Activated naive CD8-positive, alpha-beta T cell (primary cell): Measurements from ENCODE around the gene CAPS.

Source experiments
- H3K27ac Mint-ChIP-seq: one replicate; pipeline ENCODE4 v1.8.0; 2021; ENCODE audit warnings: mixed read lengths
- H3K27me3 Mint-ChIP-seq: one replicate; pipeline ENCODE4 v1.8.0; 2021; ENCODE audit warnings: mixed read lengths
- H3K36me3 Mint-ChIP-seq: one replicate; pipeline ENCODE4 v1.8.0; 2021; ENCODE audit warnings: mixed read lengths
- H3K4me1 Mint-ChIP-seq: one replicate; pipeline ENCODE4 v1.8.0; 2021; ENCODE audit warnings: low read depth, mixed read lengths
- H3K4me3 Mint-ChIP-seq: one replicate; pipeline ENCODE4 v1.8.0; 2021; ENCODE audit warnings: mild to moderate bottlenecking, mixed read lengths
- H3K9me3 Mint-ChIP-seq: one replicate; pipeline ENCODE4 v1.8.0; 2021; ENCODE audit warnings: low read depth, mixed read lengths

Gene CAPS

DNA sequence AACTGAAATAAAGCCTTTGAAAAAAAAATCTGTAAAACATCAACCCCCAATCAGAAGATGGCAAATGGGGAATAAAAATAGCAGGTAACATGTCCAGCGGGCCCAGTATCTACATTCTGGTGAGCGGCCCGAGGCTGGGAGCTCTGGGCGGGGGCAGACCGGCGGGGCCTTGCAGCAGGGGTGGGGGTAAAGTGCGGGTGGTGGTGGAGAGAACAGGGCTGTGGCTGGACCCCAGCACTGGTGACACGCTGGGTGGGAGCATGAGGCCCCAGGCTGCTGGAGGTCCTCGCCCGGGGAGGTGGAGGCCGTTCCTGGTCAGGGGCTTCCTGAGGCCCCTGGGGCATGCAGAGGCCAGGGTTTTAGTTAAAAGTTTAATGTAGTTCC is 1.7 kb downstream of the CAPS start:
- Mint-ChIP-seq H3K9me3 (no peaks in the 10 kb centered on the region), H3K36me3 (no peaks in the 10 kb centered on the region), H3K27me3 (no peaks in the 10 kb centered on the region), H3K27ac (no peak overlapping the region), H3K4me1 (no peaks in the 10 kb centered on the region), H3K4me3 (no peak overlapping the region)

DNA sequence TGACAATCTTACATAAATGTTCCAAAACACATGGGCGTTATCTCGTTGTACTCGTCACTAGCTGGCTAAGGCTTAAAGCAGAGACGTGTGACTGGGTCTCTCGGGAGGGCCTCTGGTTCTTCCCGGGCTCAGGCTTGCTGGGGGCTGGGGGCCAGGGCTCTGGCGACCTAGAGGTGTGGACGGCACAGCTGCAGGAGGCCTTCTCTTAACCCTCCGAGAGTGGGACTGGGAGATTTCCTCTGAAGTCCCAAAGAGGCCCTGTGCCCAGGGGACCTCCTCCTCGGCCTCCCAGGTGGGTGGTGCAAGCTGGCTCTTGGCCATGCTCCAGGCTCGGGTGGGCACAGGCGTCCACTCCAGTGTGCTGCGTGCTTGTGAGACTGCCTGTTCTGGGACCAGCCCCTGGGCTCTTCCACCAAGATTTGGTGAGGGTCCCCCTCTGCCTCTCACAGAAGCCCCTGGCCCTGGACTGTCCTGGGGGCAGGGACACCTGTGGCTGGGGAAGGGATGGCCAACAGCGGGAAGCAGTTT is 2.2 kb downstream of the CAPS start:
- Mint-ChIP-seq H3K27ac (no peak overlapping the region), H3K27me3 (no peaks in the 10 kb centered on the region), H3K9me3 (no peaks in the 10 kb centered on the region), H3K4me1 (no peaks in the 10 kb centered on the region), H3K4me3 (no peak overlapping the region), H3K36me3 (no peaks in the 10 kb centered on the region)

DNA sequence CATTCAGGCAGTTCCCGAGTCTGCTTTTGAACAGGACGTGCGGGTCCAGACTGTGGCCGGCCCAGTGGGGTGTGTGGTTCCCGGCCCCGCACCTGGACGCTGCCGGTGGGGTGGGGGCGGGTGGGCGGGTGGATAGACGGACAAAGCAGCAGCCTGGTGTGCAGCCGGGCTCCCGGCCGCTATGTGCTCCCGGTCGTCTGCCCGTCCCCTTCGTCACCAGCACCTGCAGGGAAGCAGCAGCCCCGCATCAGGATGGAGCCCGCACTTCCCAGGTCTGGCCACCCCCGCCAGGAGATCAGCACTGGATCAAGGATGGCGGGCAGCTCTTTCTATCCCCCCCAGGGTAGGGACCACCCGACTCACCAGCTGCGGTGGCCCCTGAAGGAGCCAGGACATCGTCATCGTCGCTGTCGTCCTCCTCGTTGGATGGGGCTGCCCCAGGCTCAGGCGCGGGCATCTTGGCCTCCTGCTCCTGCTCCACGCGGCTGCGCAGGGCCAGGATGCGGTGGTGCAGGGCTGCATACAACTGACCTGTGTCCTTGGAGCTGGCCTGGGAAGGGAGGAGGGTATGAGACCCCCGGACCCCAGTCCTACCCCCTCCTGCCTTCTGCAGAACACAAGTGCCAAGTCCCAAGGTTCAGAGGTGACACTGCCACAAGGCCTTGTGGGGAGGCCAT is 3.5 kb downstream of the CAPS start:
- Mint-ChIP-seq H3K36me3 (no peaks in the 10 kb centered on the region), H3K27ac (no peak overlapping the region), H3K27me3 (no peaks in the 10 kb centered on the region), H3K4me1 (no peaks in the 10 kb centered on the region), H3K9me3 (no peaks in the 10 kb centered on the region), H3K4me3 (no peak overlapping the region)

DNA sequence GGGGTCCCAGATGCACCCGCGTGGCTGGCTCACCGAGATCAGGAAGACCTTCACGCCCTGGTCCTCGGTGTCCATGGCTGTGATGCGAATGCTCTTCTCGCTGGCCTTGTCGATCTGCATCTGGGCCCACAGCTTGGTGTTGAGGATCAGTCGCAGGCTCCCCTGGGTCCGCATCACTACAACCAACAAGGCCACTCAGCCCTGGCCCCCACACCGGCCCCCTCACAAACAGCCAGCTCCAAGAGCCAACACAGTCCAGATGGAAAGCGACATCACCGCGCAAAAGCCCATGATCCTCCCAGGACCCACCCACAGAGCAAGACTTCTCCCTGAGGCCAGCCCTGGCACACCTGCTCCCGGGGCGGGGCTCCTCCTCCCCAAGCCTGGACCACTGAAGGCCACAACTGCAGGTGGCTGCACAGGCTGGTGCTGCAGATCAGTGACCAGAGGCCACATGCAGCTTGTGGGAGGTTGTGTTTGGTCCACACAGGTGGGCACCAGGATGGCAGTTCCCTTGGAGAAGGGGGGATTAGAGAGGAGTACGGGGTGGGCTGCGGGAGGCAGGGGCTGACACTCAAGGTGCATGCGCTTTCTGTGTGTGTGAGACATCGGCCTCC is 4.5 kb downstream of the CAPS start:
- H3K4me1 Mint-ChIP-seq, result no peaks in the 10 kb centered on the region
- no peak overlapping the region for H3K27ac Mint-ChIP-seq
- H3K36me3 Mint-ChIP-seq, result no peaks in the 10 kb centered on the region
- no peak overlapping the region for H3K4me3 Mint-ChIP-seq
- H3K9me3 Mint-ChIP-seq, result no peaks in the 10 kb centered on the region
- H3K27me3 Mint-ChIP-seq, result no peaks in the 10 kb centered on the region

- Mint-ChIP-seq H3K4me1 (no peaks in the 10 kb centered on the region), H3K27me3 (no peaks in the 10 kb centered on the region), H3K27ac (no peak overlapping the region), H3K36me3 (no peaks in the 10 kb centered on the region), H3K4me3 (no peak overlapping the region), H3K9me3 (no peaks in the 10 kb centered on the region)
Measured at GRCh38 chr19:5921516-5922160, 7.6 kb downstream of the CAPS start.

GRCh38 chr19:5922161-5922545 is 8.1 kb downstream of the CAPS start:
- H3K9me3 Mint-ChIP-seq, result no peaks in the 10 kb centered on the region
- H3K4me1 Mint-ChIP-seq, result no peaks in the 10 kb centered on the region
- H3K27me3 Mint-ChIP-seq, result no peaks in the 10 kb centered on the region
- no peak overlapping the region for H3K4me3 Mint-ChIP-seq
- H3K27ac Mint-ChIP-seq, result no peak overlapping the region
- H3K36me3 Mint-ChIP-seq, result no peaks in the 10 kb centered on the region

DNA sequence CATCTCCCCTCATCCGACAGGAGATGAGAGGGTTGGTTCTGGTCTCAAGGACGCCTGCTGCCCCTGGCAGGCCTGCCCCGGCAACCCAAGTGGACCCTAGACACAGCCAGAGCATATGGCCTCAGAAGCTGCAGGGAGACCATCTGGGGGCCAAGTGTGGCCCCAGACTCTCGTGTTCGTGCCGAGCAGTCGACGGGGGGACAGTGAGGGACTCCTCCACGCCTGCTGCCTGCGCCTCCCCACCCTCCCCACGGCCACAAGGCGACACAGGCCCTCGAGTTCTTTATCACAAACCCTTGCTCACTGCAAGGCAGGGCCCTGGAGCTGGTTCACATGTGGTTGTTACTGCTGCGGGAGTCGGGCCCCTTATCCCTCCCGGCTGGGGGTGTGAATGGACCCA is 9.3 kb downstream of the CAPS start:
- Mint-ChIP-seq H3K36me3 (no peaks in the 10 kb centered on the region), H3K27ac (no peak overlapping the region), H3K4me3 (no peak overlapping the region), H3K27me3 (no peaks in the 10 kb centered on the region), H3K4me1 (no peaks in the 10 kb centered on the region), H3K9me3 (no peaks in the 10 kb centered on the region)

GRCh38 chr19:5925830-5926427 is 11.9 kb downstream of the CAPS start:
- Mint-ChIP-seq H3K27me3 (no peaks in the 10 kb centered on the region), H3K36me3 (no peaks in the 10 kb centered on the region), H3K27ac (no peak overlapping the region), H3K9me3 (no peaks in the 10 kb centered on the region), H3K4me1 (no peaks in the 10 kb centered on the region), H3K4me3 (no peak overlapping the region)

GRCh38 chr19:5926641-5927440 is 12.8 kb downstream of the CAPS start:
- Mint-ChIP-seq H3K27ac (no peak overlapping the region), H3K9me3 (no peaks in the 10 kb centered on the region), H3K36me3 (no peaks in the 10 kb centered on the region), H3K4me3 (no peak overlapping the region), H3K4me1 (no peaks in the 10 kb centered on the region), H3K27me3 (no peaks in the 10 kb centered on the region)

- no peaks in the 10 kb centered on the region for H3K36me3 Mint-ChIP-seq
- no peaks in the 10 kb centered on the region for H3K4me1 Mint-ChIP-seq
- H3K27ac Mint-ChIP-seq, result no peak overlapping the region
- no peaks in the 10 kb centered on the region for H3K9me3 Mint-ChIP-seq
- H3K27me3 Mint-ChIP-seq, result no peaks in the 10 kb centered on the region
- H3K4me3 Mint-ChIP-seq, result no peak overlapping the region
Measured at GRCh38 chr19:5927441-5927821, 13.4 kb downstream of the CAPS start.

- Mint-ChIP-seq H3K4me1 (no peaks in the 10 kb centered on the region), H3K27me3 (no peaks in the 10 kb centered on the region), H3K36me3 (no peaks in the 10 kb centered on the region), H3K4me3 (no peak overlapping the region), H3K27ac (no peak overlapping the region), H3K9me3 (no peaks in the 10 kb centered on the region)
Measured at GRCh38 chr19:5929179-5929578, 15.1 kb downstream of the CAPS start.

DNA sequence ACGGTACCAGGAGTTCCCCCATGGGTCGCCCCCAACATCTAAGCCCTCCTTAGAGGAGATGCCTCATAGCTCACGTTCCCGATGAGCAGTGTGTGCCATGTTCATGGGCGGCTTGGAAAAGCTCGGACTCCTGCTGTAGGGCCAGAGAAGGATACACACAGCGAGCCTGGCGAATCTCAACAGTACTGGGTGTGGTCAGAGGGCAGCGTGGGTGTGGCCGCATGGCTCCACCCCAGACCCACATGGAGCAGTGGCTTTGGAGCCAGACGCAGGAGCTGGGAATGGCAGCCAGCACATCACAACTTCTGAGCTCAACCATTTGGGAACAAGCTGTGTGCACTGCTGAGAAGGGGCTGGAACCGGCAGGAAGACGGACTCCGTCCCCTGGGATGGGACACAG is 15.6 kb downstream of the CAPS start:
- H3K27me3 Mint-ChIP-seq, result no peaks in the 10 kb centered on the region
- no peaks in the 10 kb centered on the region for H3K36me3 Mint-ChIP-seq
- H3K9me3 Mint-ChIP-seq, result no peaks in the 10 kb centered on the region
- no peak overlapping the region for H3K27ac Mint-ChIP-seq
- no peaks in the 10 kb centered on the region for H3K4me1 Mint-ChIP-seq
- H3K4me3 Mint-ChIP-seq, result no peak overlapping the region

DNA sequence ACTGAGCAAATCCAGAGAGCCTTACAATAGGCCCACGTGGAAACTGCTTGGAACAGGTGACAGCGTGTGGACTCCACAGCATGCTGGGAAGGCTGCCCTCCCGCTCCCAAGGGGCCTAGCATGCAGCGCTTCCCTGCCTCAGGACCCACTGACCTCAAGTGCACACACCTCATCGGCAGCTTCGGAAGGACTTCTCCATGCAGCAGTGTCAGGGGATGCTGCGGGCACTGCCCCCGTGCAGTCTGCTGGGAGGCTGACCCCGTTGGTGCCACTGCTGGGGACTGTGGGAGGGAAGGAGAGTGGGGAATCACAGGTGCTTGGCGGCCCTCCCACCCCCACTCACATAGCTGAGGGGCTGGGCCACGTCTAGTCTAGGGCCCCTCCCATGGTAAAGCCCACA is 17.2 kb downstream of the CAPS start:
- H3K27ac Mint-ChIP-seq, result no peak overlapping the region
- H3K4me3 Mint-ChIP-seq, result no peak overlapping the region
- no peaks in the 10 kb centered on the region for H3K36me3 Mint-ChIP-seq
- no peaks in the 10 kb centered on the region for H3K9me3 Mint-ChIP-seq
- H3K4me1 Mint-ChIP-seq, result peaks cover 2% of the 10 kb centered on the region
- no peaks in the 10 kb centered on the region for H3K27me3 Mint-ChIP-seq

- Mint-ChIP-seq H3K4me1 (peaks cover 2% of the 10 kb centered on the region), H3K9me3 (no peaks in the 10 kb centered on the region), H3K36me3 (no peaks in the 10 kb centered on the region), H3K4me3 (no peak overlapping the region), H3K27me3 (no peaks in the 10 kb centered on the region), H3K27ac (no peak overlapping the region)
Measured at GRCh38 chr19:5932146-5932545, 18.1 kb downstream of the CAPS start.
